Stimulated activated naive CD4-positive, alpha-beta T cell (primary cell): ENCODE measurements around the gene SAXO1.
"Not testable (repeated sequence)": the region's sequence is repeated elsewhere in the genome, so short reads cannot be mapped to it uniquely, and the experiment has no call there.

Experiments used
- DNase-seq, 6 experiments: peaks; one replicate each; lab custom pipeline; 2025; lab: John Stamatoyannopoulos, UW

Gene SAXO1

DNA sequence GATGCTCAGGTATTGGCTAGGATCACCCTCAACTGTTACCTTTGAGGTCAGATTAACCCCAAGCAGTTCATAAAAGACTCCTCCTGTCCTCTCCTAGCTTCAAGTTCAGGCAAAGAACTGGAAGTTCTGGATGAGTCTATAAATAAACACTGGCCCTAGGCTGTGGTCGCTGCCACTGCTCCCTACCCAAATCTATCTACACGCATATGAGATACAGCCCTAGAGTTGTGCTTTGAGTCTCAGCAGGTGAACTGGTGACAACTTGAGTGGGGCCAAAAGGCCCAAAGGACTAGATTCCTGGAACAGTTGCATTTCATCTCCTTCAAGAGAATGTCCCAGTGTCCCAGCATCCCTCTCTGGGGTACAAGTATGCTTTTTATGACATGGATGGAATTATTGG lies 62.6 kb downstream of the SAXO1 start:
- no peak for DNase-seq

DNA sequence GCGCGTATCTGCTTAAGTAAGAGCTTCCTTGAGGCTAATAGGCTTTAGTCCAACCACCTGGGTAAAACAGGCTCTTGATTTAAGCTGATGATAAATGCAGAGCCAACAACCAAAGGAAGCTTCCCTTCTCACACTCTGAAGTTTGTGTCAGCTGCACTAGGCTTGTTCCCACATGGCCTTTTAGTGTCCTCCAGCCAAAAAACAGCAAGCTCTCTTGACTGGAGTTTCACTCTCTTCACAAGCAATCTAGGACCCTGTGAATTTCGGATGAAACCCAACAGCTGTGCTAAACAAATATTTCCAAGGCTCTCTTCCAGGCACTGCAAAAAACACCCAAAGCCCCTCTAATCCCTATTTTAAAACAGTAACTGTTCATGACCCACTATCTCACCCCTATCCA lies 63.9 kb downstream of the SAXO1 start:
- DNase-seq = no peak

DNA sequence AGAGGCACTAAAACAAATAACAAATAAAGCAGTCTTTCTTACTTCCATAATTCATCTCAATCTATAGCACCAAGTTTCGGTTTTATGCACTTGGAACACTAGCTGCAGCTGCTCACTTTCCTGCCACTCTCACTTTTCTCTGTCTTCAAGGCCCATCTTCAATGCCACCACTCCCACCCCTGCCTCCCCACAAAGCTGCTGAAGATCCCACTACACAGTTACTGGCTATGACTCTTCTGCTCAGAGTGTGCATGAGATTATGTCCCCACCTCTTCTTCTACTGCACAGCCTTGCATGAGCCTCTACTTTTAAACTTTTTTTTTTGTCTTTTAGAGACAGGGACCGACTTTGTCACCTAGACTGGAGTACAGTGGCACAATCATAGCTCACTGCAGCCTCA lies 77.4 kb downstream of the SAXO1 start:
- DNase-seq = no peak

DNA sequence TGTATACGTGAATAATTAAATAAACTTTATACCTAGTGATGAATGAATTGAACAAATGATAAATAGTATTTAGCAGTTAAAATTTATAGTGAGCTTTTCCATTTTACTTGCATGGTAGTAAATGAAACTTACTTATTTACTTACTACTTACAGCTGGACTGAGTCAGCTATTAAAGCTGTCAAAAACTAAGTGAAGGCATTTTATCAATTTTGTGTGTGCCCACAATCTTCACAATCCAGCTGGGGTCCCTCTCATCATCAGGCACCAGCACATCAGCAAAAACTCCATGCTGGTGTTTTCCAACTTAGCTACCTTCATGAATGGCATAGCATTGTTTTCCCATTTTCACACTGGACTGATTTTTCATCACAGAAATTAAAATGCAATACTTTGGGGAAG lies 81.1 kb downstream of the SAXO1 start:
- no peak for DNase-seq

DNA sequence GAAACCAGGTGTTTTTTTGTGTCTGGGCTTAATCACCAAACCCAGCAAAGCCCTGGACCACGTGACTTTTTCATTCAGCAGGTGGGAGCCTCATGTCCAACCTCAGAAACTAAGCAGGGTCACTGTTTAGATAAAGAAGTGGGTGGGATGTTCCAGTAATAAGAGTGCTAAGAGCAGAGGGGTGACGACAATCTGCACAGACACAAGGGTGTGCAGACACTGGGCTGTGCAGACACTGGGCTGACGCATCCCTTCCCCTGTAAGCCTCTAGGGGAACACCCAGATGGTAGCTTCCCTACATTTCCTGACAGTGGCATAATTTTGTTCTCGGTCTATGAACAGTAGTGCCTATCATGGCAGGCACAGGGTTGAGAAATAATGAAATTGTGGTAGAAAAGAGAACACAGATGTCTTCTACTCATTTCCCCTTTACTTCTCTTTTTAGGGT lies 85.1 kb downstream of the SAXO1 start:
- DNase-seq = no peak

DNA sequence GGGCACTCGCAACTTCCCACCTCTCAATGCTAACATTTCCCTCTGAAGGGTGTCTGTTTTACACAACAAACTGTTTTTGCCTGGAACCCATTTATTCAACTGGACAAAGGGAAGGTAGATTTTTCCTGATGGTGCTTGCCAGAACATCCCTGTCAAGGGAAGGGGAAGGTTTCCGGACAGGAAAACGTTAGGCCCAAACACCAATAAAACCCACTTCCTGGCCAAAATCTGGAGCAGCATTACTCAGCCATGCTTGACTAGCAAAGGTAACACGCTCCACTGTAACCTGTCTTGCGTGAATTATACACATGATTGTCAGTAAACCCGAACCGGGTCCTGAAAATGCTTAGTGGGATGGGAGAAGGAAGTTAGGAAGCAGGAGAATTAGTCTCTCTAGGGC lies 90.2 kb downstream of the SAXO1 start:
- DNase-seq = no peak

DNA sequence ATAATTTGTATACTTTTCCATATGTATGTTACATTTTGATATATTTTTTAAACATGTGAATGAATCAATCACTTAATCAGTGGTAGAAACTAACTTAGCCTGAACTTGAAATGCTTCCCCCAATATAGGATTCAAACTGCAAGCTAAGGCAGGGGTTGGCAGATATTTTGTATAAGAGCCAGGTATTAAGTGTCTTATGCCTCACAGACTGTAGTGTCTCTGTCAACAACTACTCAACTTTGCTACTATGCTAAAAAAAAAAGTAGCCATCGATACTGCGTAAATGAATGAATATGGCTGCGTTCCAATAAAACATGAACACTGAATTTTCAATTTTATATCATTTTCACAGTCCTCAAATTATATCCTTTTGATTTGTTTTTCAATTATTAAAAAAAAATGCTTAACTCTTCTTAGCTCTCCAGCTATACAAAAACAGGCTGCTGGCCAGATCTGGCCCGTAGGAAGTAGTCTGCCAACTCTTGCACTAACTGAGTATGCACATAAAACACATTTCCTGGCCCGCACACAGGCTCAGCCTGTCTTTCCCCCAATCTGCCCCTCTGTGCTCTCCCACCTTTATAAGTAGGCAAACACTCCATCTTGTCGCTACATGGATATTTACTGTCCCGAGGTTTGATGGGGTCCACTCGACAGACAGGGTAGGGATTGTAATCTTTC lies 91.8 kb downstream of the SAXO1 start:
- DNase-seq = no peak

DNA sequence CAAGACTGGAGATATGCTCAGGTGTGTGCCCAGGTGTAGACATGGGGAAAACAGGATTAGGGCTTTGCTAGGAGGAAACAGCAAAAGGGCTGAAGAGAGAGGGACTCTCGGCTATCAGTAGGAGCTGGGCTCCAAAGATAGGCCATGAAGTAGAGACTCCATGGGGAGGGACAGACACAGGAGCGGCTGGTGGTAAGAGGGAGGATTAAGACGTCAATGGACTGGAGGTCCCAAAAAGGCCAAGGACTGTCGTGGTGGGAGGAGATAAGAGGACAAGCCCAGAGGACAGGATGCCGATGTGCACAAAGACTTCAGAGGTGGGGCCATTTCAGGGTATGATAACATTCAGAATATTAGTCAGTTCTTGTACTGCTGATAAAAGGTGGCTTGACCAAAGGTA lies 93.1 kb downstream of the SAXO1 start:
- DNase-seq = no peak

DNA sequence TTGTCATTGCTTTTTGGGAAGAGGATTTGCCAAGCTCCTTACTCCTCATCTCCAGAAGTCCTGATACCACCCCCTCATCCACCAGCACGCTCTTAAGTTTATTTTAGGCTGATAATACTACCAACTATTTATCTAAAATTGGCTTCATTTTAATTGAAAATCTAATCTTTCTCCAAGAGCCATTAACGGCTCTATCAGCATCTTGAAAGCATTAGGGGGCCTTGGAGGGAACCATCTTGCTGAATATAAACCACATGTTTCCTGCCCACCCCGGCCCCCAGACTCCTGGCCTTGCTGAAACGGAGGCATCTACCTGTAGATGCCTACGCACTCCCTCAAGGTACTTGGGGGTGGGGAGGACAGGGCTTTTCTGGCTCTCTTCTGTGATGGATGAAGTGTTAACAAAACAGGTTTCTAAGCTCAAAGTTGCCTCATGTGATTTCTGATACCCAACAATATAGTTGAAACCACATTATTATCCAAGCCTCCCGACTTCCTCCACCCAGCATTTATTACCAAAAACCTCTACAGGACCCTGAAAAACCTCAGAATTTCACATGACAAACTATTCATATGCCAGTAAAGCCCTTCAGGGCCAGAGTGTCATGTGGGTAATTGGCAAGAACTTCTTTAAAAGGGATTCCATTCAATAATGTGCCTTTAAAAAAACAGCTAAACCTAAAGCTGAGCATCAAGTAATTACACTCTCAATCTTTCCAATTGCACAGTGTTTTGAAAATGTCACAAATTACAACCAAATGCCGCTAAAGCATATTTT lies 96.7 kb downstream of the SAXO1 start:
- no peak for DNase-seq

DNA sequence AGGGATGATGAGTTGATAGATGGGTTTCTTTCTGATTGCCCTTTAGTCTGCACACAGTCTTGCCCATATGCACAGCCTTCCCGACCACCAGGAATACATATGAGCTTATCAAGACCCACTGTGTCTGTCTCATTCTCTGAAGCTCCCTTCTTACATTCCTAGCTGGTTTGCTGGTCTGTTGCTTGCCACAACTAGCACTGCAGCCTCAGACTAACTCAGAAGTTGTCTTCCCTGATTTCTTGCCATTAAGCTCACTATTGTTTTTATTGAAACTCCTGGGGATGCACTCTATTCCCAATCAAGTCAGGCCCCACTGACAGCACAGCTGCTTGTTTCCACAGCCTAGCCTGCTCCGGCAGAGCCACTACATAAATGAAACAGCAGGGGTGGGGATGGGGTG lies 97.5 kb downstream of the SAXO1 start:
- DNase-seq = no peak

DNA sequence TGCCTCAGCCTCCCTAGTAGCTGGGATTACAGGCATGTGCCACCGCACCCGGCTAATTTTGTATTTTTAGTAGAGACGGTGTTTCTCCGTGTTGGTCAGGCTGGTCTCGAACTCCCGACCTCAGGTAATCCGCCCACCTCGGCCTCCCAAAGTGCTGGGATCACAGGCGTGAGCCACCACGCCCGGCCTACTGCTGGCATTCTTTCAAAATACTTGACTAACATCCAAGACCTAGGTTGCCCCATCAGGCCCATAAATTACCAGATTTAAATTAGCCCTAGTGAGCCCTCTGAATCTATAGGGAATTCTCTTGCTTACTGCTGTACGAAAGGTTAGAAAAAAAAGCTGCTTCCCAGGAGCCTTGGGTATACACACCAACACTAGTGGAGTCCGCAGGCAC lies 102.4 kb downstream of the SAXO1 start:
- not testable (repeated sequence) for DNase-seq

DNA sequence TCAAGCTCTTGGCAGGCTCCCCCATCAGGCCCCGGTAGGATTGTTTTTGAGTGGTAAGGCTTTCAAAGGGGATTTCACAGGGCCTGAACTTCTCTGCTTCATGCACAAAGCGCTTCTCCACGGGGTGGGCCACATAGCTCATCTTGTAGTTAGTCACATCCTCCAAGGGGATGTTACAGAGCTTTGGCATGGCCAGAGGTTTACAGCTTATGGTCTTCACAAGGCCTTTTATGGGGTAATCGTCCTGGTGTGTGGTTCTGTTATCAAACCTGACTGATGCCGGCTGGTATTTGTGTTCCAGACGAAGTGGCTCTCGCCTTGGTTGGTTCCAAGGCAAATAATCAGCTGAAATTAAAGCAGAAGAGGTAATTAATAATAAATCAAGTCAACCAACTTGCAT lies 104.3 kb downstream of the SAXO1 start:
- DNase-seq = no peak

DNA sequence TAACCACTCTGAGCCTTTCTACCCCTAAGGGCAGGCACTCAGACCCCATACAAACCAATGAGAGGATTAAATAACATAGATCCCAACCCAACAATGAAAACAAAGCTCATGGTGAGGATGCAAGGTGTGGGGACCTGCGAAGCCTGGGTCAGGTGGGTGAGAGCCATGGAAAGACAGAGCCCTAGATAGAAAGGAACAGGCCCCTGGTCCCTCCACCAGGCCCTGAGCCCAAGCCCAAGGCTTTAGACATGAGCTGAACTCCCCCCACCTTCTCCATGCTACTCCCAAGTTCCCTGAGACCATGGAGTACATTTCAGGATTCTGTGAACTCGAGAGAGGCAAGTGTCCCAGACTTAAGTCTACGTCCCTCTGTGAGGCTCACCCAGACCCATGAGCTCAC lies 106.5 kb downstream of the SAXO1 start:
- no peak for DNase-seq

DNA sequence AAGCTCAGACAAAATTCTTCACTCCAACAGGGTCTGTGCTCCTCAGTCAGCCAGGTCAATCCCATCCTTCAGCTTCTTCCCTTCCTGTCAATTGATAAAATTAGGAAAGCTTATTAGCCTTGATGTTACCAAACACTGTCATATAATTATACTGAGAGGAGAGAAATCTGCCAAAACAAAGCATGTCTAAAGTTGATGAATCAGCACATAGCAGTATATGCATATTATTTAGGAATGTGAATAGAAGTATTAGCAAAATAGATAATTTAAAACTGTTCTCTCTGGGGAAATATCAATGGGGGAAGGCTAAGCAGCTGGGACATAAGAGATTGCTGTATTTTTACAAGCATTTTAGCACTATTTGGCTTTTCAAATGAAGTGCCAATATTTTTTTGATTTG lies 107.1 kb downstream of the SAXO1 start:
- DNase-seq = no peak

DNA sequence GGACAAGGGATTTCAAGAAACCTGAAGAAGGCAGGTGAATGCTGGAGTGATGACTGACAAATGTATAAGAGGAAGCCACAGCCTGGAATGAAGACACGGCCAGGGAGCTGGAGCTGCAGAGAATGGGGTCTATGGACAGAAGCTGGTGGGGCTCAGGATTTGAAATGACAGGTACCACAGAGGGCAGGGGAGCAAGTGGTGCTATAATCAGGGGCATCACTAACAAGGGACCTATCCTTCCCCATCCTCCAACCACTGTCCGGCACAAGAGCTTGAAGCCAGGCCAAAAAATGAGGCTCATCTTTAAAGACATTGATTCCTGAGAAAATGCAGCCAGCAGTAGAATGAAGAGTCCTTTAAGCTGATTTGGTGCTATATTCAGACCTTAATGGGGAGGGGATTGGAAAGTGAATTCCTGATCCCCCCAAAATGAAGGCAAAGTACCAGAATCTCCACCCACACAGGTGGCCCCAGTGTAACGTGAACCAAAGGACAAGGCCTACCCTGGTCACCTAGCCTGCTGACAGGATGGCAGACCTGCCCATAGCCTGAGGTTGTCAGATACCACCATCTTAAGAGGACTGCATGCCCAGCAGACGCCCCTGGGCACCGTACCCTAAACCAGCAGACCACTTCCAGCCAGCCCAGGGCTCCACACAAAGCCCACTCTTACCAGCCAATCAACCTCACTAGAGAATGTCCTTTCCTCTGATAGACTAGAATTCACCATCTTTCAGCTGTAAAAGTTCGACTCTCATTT lies 109.2 kb downstream of the SAXO1 start:
- no peak for DNase-seq

DNA sequence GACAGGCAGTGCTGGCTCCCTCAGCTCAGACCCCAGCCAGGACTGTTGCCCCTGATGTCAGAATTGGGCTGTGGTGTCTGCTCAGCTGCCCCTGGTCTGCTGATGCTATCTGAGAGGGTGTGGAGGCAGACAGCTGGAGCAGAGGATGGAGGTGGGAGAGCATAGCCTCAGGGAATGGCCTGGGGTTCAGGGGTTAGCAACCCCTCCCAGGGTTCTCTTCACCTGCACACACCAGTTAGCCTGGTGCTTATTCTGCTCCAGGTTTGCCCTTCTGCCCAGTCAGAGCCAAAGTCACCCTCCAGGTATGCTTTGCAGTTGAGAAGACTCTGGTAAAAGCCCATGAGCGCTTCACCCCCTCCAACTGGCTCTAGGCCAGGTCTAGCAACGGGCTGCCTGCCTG lies 109.8 kb downstream of the SAXO1 start:
- no peak for DNase-seq

DNA sequence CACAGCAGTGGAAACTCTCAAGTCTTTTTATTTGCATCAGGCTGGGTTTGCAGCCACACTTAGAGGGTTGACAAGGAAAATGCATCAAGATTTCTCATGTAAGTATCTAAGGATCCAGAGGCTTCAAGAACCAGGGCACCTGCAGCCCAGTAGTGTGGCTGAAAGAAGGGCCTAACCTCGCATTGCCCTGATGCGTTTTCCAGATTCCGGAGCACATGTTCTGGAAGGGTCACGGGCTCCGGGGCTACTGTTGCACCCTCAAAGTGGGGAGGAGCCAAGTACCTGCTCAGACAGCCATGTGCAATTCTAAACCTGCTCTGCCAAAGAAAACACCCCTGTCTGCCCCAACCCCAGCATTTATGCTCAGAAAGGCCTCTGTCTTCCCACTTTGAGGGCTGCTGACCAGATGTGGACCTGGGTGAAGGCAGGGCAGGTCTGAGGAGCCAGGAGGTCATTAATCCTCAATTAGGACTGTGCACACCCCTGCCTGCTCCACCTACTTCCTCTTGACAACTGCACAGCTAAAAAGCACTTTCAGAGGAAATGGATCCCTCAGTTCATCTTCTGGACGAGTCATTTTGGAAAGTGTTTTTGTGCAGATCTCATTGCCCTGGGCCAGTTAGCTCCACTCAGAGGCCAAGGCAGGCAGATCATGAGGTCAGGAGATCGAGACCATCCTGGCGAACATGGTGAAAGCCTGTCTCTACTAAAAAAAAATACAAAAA lies 110.7 kb downstream of the SAXO1 start:
- no peak for DNase-seq

DNA sequence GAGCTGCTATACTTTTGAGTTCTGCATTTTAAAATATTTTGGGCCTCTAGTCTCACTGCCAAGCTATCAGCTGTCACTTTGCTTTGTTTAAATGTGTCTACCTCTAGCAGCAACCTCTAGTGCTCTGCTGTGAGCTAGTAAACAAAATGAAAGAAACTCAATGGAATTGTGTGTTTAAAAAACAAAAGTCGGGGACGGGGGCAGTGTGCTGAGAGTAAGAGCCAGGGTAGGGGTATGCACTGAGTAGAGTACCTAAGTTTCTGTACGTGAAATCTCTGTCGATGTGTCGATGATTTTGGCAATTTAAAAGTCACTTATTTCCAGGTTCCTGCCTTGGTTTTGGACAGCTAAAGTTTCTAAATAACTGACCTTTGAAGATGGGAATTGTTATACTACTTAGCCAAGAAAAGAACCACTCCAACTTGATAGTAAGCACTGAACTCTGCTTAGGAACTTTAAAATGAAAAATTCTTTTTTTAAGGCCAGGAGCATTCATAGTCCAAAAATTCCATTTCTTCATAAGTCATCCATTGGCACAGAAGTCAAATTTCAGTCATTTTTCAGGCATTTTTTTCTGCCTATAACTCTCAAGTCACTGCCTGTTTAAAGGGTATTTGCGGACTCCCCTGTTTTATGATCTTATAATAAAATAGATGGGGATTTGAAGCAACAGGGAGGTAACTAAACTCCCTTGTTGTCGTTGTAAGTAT lies 111.5 kb downstream of the SAXO1 start:
- DNase-seq = no peak

DNA sequence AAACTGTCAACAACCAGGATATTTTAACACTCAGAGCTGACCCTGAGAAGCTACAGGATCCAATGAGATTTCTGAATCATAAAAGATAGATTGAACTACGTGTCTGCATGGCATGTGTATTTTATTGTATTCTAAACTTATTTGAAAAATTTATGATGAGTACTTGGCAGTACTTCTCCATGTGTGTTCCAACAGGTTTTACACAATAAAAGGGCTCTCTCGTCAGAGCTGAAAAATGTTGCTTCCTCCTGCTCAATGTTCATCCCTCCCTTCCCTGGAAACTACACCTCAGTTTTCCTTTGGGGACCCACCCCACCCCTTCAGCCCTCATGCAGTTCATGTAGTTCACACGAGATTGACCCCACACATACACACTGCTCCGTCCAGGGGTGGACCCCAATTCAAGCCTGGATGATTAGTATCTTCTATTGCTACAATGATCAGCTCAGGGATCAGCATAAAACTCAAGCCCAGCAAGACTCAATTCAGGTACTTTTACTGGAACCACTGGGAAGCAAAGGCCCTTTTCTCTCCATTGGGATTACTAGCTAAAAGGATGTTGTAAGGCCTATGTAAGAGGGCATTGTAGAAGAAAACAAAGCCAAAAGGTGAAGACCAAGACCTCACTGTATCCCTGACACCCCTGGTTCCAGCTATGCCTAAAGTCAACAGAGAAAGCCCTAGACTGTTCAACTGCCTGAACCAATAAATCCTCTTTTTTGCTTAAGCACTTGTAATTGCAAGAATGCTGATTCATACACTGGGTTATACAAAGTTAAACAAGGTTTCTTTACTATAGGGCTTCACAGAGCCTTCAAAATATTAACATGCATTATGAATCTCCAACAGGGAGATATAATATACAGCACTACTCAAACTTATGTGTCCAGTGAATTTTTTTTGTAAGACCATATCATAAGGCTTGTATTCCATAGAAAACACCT lies 112.6 kb downstream of the SAXO1 start:
- no peak for DNase-seq

DNA sequence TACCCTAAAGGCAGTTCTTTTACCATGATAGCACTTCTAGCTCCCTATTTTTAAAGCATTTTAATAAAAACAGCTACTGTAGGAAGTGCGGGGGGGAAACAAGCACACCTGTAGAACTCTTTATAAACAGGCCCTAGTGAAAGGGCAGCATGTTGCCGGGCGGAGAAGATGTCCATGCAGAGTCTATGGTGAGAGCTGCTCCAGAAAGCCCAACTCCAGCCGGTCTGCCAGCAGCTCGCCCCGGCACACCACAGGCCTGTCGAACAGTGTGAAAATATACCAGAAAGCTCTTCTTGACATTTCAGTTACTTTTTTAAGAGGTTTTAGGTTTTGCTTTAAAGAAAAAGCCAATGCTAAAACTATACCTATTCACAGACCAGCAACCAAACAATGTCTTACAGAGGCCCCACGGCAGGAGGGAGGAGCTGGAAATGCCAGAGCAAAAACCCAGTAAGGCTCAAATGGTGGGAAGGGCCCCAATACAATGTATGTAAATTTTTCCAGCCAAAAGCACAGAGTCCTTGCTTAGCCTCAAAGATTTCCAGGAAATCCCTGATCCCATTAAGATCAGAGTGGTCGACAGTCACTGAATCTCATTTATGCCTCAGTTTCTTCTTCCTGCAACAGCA lies 121.2 kb downstream of the SAXO1 start:
- no peak for DNase-seq
